ENCODE measurements around the gene ATXN7L3. TPM values are rescaled to one million over a fixed set of nuclear protein-coding genes. Genes with fewer than 3 reads are reported as not detected.

The ATXN7L3 gene
- total and polyA plus RNA-seq, 9 of the 15 experiments (the other 6 are each of a cell fraction or from before 2014, with no cell fraction given): 0.62 to 66.1 (median 33.2) TPM

DNA sequence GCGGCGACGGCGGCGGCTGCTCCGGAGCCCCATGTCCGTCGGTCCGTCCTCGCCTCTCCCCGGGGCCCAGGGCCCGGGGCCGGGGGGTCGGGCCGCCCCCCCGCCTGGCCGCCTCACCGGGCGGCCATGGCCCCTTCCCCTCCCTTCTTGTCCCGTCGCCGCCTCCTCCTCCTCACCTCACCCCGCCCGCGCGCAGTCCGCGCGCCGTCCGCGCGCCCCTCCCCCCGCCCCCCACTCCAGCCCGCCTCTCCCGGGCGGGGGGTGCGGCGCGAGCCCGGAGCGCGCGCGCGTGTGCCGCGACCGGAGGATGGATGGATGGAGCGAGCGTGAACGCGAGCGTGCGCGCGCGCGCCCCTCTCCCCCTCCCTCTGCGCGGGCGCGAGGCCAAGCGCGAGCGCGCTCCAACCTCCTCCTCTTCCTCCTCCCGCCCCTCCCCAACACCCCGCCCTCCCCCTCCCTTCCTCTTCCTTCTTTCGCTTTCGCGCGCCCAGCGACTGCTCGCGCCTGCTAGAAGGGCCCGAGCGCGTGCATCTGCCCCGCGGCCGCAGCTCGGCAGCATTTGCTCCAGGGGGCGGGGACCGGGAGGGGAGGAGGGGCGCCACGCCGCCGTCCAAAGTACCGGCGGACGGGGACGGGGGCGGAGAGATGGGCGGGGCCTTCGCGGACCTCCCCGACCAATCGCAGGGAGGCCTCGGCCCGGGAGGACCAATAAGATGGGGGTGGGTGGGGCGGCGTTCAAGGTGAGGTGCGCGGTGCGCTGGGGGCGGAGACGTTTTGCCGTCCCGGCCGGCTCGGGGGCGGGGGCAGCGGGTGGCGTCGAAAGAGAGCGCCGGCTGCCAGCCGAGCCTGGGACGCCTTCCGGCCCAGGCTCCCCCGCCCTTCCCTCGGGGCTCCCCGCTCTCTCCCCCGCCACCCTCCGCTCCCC is at the start of gene ATXN7L3 (continued):
- TF ChIP-seq, protein P1, sequence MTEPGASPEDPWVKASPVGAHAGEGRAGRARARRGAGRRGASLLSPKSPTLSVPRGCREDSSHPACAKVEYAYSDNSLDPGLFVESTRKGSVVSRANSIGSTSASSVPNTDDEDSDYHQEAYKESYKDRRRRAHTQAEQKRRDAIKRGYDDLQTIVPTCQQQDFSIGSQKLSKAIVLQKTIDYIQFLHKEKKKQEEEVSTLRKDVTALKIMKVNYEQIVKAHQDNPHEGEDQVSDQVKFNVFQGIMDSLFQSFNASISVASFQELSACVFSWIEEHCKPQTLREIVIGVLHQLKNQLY (CRISPR knock-in tag; conservative IDR thresholded peaks at IDR 0.05): no peak
- TF ChIP-seq CSDE1 (IDR thresholded peaks at IDR 0.05): no peak
- peak; percentile 6 for TF ChIP-seq KDM5B (IDR thresholded peaks at IDR 0.05; ENCODE audit: insufficient replicate concordance, low read depth, low read length)
- no peak for TF ChIP-seq HMG20A (CRISPR knock-in tag; conservative IDR thresholded peaks at IDR 0.05)
- no peak for TF ChIP-seq ZNF146 (CRISPR knock-in tag; IDR thresholded peaks at IDR 0.05; ENCODE audit: unreplicated experiment)
- no peak for TF ChIP-seq PRMT5 (CRISPR knock-in tag; IDR thresholded peaks at IDR 0.05)
- TF ChIP-seq LARP7 (IDR thresholded peaks at IDR 0.05): no peak
- 0 out of 2 replicates have a peak, but pooled peaks have one; percentile 21 for TF ChIP-seq CHD2 (IDR thresholded peaks at IDR 0.05; ENCODE audit: low read depth, low read length)
- no peak for TF ChIP-seq CC2D1A (IDR thresholded peaks at IDR 0.05)
- no peak for TF ChIP-seq POU5F1 (IDR thresholded peaks at IDR 0.05; ENCODE audit: borderline replicate concordance, low read depth, low read length, partially characterized antibody)
- TF ChIP-seq, protein P2, sequence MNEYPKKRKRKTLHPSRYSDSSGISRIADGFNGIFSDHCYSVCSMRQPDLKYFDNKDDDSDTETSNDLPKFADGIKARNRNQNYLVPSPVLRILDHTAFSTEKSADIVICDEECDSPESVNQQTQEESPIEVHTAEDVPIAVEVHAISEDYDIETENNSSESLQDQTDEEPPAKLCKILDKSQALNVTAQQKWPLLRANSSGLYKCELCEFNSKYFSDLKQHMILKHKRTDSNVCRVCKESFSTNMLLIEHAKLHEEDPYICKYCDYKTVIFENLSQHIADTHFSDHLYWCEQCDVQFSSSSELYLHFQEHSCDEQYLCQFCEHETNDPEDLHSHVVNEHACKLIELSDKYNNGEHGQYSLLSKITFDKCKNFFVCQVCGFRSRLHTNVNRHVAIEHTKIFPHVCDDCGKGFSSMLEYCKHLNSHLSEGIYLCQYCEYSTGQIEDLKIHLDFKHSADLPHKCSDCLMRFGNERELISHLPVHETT (CRISPR knock-in tag; conservative IDR thresholded peaks at IDR 0.05 in 1 of 2, IDR thresholded peaks at IDR 0.05 in 1 of 2): peak in 1 of 2 experiments; percentile 100; a peak in 2 of 4 replicates
- TF ChIP-seq YBX1 (IDR thresholded peaks at IDR 0.05): no peak
- no peak for TF ChIP-seq XRCC5 (IDR thresholded peaks at IDR 0.05; ENCODE audit: low read depth, low read length)
- TF ChIP-seq, protein P3, sequence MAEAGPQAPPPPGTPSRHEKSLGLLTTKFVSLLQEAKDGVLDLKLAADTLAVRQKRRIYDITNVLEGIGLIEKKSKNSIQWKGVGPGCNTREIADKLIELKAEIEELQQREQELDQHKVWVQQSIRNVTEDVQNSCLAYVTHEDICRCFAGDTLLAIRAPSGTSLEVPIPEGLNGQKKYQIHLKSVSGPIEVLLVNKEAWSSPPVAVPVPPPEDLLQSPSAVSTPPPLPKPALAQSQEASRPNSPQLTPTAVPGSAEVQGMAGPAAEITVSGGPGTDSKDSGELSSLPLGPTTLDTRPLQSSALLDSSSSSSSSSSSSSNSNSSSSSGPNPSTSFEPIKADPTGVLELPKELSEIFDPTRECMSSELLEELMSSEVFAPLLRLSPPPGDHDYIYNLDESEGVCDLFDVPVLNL (CRISPR knock-in tag; IDR thresholded peaks at IDR 0.05; ENCODE audit: low read depth): no peak
- no peak for TF ChIP-seq PYGO2 (tag; IDR thresholded peaks at IDR 0.05)
- TF ChIP-seq ZNF780A (CRISPR knock-in tag; IDR thresholded peaks at IDR 0.05): no peak
- no peak for TF ChIP-seq ZBTB1 (CRISPR knock-in tag; IDR thresholded peaks at IDR 0.05; ENCODE audit: borderline replicate concordance, low read depth)
- TF ChIP-seq IFI16 (CRISPR knock-in tag; IDR thresholded peaks at IDR 0.05): no peak
- TF ChIP-seq BACH1 (tag; IDR thresholded peaks at IDR 0.05): no peak
- TF ChIP-seq ZNF217 (CRISPR knock-in tag; IDR thresholded peaks at IDR 0.05): no peak
- TF ChIP-seq NFATC3 (IDR thresholded peaks at IDR 0.05): no peak
- no peak for TF ChIP-seq ZBTB17 (CRISPR knock-in tag; IDR thresholded peaks at IDR 0.05)
- TF ChIP-seq TCF3 (CRISPR knock-in tag; IDR thresholded peaks at IDR 0.05): no peak

Data from K562 (cell line).